Neural cell (in vitro differentiated cells): ENCODE results near the gene FGF8. TPM values are rescaled to one million over a fixed set of nuclear protein-coding genes. Genes with fewer than 3 reads are reported as not detected.

Source experiments
- H2AFZ ChIP-seq: fragments of 200-600, 300-800 bp; sonication (generic), shearing (Covaris generic); 2 replicates; pipeline ENCODE4 v1.6.0; 2014; ENCODE audit warnings: low read depth, mild to moderate bottlenecking, antibody characterized with exemption, low read length, moderate library complexity
- H3F3A ChIP-seq: fragments of 200-600 bp; shearing (Covaris generic); 2 replicates; pipeline ENCODE4 v1.6.1; 2016; ENCODE audit warnings: mild to moderate bottlenecking, moderate library complexity, mixed read lengths, antibody characterized with exemption, low read length; ENCODE audit not compliant: insufficient read depth, poor library complexity, severe bottlenecking
- H3K27ac ChIP-seq: fragments of 200-600, 300-800 bp; sonication (generic), shearing (Covaris generic); 2 replicates; pipeline ENCODE4 v1.5.1; 2014; ENCODE audit warnings: mild to moderate bottlenecking, low read length, moderate library complexity
- H3K27me3 ChIP-seq: fragments of 300-800, 200-600 bp; sonication (generic), shearing (Covaris generic); 2 replicates; pipeline ENCODE4 v1.6.0; 2014; ENCODE audit warnings: mild to moderate bottlenecking, low read depth, low read length, moderate library complexity; ENCODE audit not compliant: insufficient read depth
- H3K36me3 ChIP-seq: fragments of 300-800, 200-600 bp; sonication (generic), shearing (Covaris generic); 2 replicates; pipeline ENCODE4 v1.5.1; 2014; ENCODE audit warnings: mild to moderate bottlenecking, antibody characterized with exemption, low read length, moderate library complexity; ENCODE audit not compliant: insufficient read depth
- H3K4me2 ChIP-seq: fragments of 300-800, 200-600 bp; sonication (generic), shearing (Covaris generic); 2 replicates; pipeline ENCODE4 v1.6.0; 2014; ENCODE audit warnings: mild to moderate bottlenecking, low read length
- H3K4me3 ChIP-seq: fragments of 300-800, 200-600 bp; sonication (generic), shearing (Covaris generic); 2 replicates; pipeline ENCODE4 v1.5.1; 2014; ENCODE audit warnings: mild to moderate bottlenecking, low read length, moderate library complexity
- H3K79me2 ChIP-seq: fragments of 200-600 bp; shearing (Covaris generic); replicated peaks from 2 replicates; pipeline ENCODE4 v1.6.0; 2014; ENCODE audit warnings: mild to moderate bottlenecking, low read length, moderate library complexity; ENCODE audit not compliant: insufficient read depth
- H3K9ac ChIP-seq: fragments of 300-800, 200-600 bp; sonication (generic), shearing (Covaris generic); 2 replicates; pipeline ENCODE4 v1.6.1; 2016; ENCODE audit warnings: mild to moderate bottlenecking, low read length, mixed read lengths
- H3K9me2 ChIP-seq: fragments of 200-600 bp; shearing (Covaris generic); 2 replicates; pipeline ENCODE4 v1.6.1; 2016; ENCODE audit warnings: mild to moderate bottlenecking, low read length, mixed read lengths; ENCODE audit not compliant: insufficient read depth
- H3K9me3 ChIP-seq: fragments of 200-600, 300-800 bp; sonication (generic), shearing (Covaris generic); 2 replicates; pipeline ENCODE4 v1.6.1; 2016; ENCODE audit warnings: mild to moderate bottlenecking, mixed run types, low read length, moderate library complexity, mixed read lengths
- H4K20me1 ChIP-seq: fragments of 200-600 bp; shearing (Covaris generic); 2 replicates; pipeline ENCODE4 v1.6.1; 2016; ENCODE audit warnings: mild to moderate bottlenecking, mixed run types; ENCODE audit not compliant: insufficient read depth
- EP300 ChIP-seq: fragments of 450-650 bp; conservative IDR thresholded peaks from 2 replicates; pipeline ENCODE4 v1.6.1; 2014; ENCODE audit warnings: antibody characterized with exemption, mild to moderate bottlenecking, moderate library complexity; ENCODE audit not compliant: poor library complexity, severe bottlenecking
- EZH2 ChIP-seq: fragments of 200-600, 300-800 bp; shearing (Covaris generic), sonication (generic); IDR thresholded peaks from 2 replicates; pipeline ENCODE4 v1.6.1; 2014; ENCODE audit warnings: antibody characterized with exemption, low read length, borderline replicate concordance, mild to moderate bottlenecking; ENCODE audit not compliant: insufficient read depth, poor library complexity, severe bottlenecking
- MXI1 ChIP-seq: fragments of 450-650 bp; conservative IDR thresholded peaks from 2 replicates; pipeline ENCODE4 v1.6.1; 2014; ENCODE audit warnings: antibody characterized with exemption, mild to moderate bottlenecking; ENCODE audit not compliant: poor library complexity, severe bottlenecking
- POLR2AphosphoS5 ChIP-seq: IDR thresholded peaks from 2 replicates; pipeline ENCODE4 v1.6.1; 2012
- RAD21 ChIP-seq: fragments of 450-650 bp; conservative IDR thresholded peaks from 2 replicates; pipeline ENCODE4 v1.6.1; 2014; ENCODE audit warnings: antibody characterized with exemption, mild to moderate bottlenecking, moderate library complexity
- REST ChIP-seq: IDR thresholded peaks from 2 replicates; pipeline ENCODE4 v1.6.1; 2012; ENCODE audit warnings: borderline replicate concordance
- SMC3 ChIP-seq: fragments of 450-650 bp; conservative IDR thresholded peaks from 2 replicates; pipeline ENCODE4 v1.6.1; 2014; ENCODE audit warnings: antibody characterized with exemption, mild to moderate bottlenecking, moderate library complexity; ENCODE audit not compliant: poor library complexity
- TAF1 ChIP-seq: IDR thresholded peaks from 2 replicates; pipeline ENCODE4 v1.6.1; 2012; ENCODE audit warnings: low read depth
- polyA plus RNA-seq: library from polyadenylated mRNA; depleted of rRNA; stranded (reverse); fragments of >200 nt; gene quantifications from 2 replicates; pipeline ENCODE4 v1.2.3, GENCODE V29; 2014
- TF ChIP-seq, protein P1 (sequence below): fragments of 450-650 bp; IDR thresholded peaks from 2 replicates; pipeline ENCODE4 v1.5.1; 2014; ENCODE audit warnings: antibody characterized with exemption, mild to moderate bottlenecking, moderate library complexity; ENCODE audit not compliant: poor library complexity, severe bottlenecking

FGF8 gene
- polyA plus RNA-seq, 1 donor from 2014 or later, result 6.0 TPM

DNA sequence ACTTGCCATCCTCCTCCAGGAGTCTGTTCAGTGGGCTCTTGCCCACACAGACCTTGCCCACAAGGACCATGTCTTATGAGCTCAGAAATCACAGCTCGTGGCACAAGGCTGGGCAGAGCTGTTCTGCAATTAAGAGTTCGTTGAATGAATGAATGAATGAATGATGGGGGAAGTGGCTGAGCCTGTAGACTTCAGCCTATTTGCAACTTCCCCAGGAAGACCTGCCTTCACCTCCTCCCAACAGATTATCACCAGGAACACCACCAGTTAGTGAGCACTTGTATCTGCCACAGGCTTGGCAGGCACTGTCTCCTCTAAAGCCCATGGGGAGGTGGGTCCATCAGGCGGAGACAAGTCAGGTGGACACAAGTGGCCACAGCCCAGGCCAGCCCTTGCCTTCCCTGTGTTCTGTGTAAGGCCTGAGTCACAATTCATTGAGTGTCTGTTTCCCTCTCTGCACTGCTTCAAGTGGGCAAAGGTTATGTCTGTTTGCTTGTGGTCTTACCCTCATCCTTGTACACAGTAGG lies 1.8 kb upstream of the FGF8 start:
- H3K9me2 ChIP-seq, result no peaks in the 10 kb centered on the region
- H3K9ac ChIP-seq, result no peak overlapping the region
- TF ChIP-seq EZH2, result no peak
- TF ChIP-seq, protein P1, sequence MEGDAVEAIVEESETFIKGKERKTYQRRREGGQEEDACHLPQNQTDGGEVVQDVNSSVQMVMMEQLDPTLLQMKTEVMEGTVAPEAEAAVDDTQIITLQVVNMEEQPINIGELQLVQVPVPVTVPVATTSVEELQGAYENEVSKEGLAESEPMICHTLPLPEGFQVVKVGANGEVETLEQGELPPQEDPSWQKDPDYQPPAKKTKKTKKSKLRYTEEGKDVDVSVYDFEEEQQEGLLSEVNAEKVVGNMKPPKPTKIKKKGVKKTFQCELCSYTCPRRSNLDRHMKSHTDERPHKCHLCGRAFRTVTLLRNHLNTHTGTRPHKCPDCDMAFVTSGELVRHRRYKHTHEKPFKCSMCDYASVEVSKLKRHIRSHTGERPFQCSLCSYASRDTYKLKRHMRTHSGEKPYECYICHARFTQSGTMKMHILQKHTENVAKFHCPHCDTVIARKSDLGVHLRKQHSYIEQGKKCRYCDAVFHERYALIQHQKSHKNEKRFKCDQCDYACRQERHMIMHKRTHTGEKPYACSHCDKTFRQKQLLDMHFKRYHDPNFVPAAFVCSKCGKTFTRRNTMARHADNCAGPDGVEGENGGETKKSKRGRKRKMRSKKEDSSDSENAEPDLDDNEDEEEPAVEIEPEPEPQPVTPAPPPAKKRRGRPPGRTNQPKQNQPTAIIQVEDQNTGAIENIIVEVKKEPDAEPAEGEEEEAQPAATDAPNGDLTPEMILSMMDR, result no peak
- no peak for TF ChIP-seq MXI1
- no peak for TF ChIP-seq SMC3
- TF ChIP-seq REST, result no peak
- TF ChIP-seq RAD21, result no peak
- no peak for TF ChIP-seq POLR2AphosphoS5
- TF ChIP-seq TAF1, result no peak
- TF ChIP-seq EP300, result no peak
- H3K9me3 ChIP-seq, result no peaks in the 10 kb centered on the region
- no peaks in the 10 kb centered on the region for H3K36me3 ChIP-seq
- no peak overlapping the region for H3K4me2 ChIP-seq
- no peak overlapping the region for H2AFZ ChIP-seq
- H4K20me1 ChIP-seq, result no peaks in the 10 kb centered on the region
- no peak overlapping the region for H3K27ac ChIP-seq
- peaks cover 72% of the 10 kb centered on the region for H3K27me3 ChIP-seq
- H3K4me3 ChIP-seq, result no peak overlapping the region
- H3K79me2 ChIP-seq, result no peaks in the 10 kb centered on the region
- H3F3A ChIP-seq, result no peaks in the 10 kb centered on the region

GRCh38 chr10:101776161-101776817 lies 375 bp upstream of the FGF8 start:
- peak overlapping the region; percentile 45 for H3K4me3 ChIP-seq
- no peaks in the 10 kb centered on the region for H3K36me3 ChIP-seq
- peak; percentile 69 for TF ChIP-seq EZH2
- no peak for TF ChIP-seq SMC3
- no peak overlapping the region for H3K4me2 ChIP-seq
- no peak overlapping the region for H2AFZ ChIP-seq
- H3K27me3 ChIP-seq, result peaks cover 85% of the 10 kb centered on the region
- H3K9me3 ChIP-seq, result no peaks in the 10 kb centered on the region
- H3K9ac ChIP-seq, result no peak overlapping the region
- H3K27ac ChIP-seq, result no peak overlapping the region
- no peaks in the 10 kb centered on the region for H3F3A ChIP-seq
- no peaks in the 10 kb centered on the region for H4K20me1 ChIP-seq
- no peaks in the 10 kb centered on the region for H3K79me2 ChIP-seq
- H3K9me2 ChIP-seq, result no peaks in the 10 kb centered on the region
